Activated B cell treated with CpG ODN at 0.5 μM for 24 hours (primary cell): Measurements from ENCODE around the gene ADAM12. TPM values are rescaled to one million over a fixed set of nuclear protein-coding genes. Genes with fewer than 3 reads are reported as not detected.

ENCODE experiments used
- ATAC-seq: fragments of 200-7000 bp; cut with Tn5 transposase; one replicate; pipeline ENCODE4 v1.10.0; 2021; ENCODE audit warnings: low read depth, mild to moderate bottlenecking, moderate library complexity
- CTCF ChIA-PET: fragments of 350-600 bp; sonication (Branson Sonifier 250); formaldehyde crosslinking; loops from one replicate; lab custom pipeline; 2021; ENCODE audit warnings: antibody characterized with exemption; lab: Charles Lee
- POLR2A ChIA-PET: fragments of 350-600 bp; sonication (Branson Sonifier 250); formaldehyde crosslinking; loops from one replicate; lab custom pipeline; 2021; ENCODE audit warnings: antibody characterized with exemption; lab: Charles Lee
- DNase-seq: peaks from one replicate; pipeline ENCODE4 v3.0.0; 2022
- H3K27ac Mint-ChIP-seq: one replicate; pipeline ENCODE4 v1.8.0; 2020; ENCODE audit warnings: mixed read lengths
- H3K27me3 Mint-ChIP-seq: one replicate; pipeline ENCODE4 v1.8.0; 2021; ENCODE audit warnings: mixed read lengths
- H3K36me3 Mint-ChIP-seq: one replicate; pipeline ENCODE4 v1.8.0; 2021; ENCODE audit warnings: low read depth, mixed read lengths
- H3K4me1 Mint-ChIP-seq: one replicate; pipeline ENCODE4 v1.8.0; 2021; ENCODE audit warnings: mixed read lengths
- H3K4me3 Mint-ChIP-seq: one replicate; pipeline ENCODE4 v1.8.0; 2020; ENCODE audit warnings: mild to moderate bottlenecking, mixed read lengths
- H3K9me3 Mint-ChIP-seq: one replicate; pipeline ENCODE4 v1.8.0; 2020; ENCODE audit warnings: mixed read lengths
- CTCF ChIP-seq: fragments of 200-600 bp; IDR thresholded peaks from one replicate; pipeline ENCODE4 v1.8.0; 2022; ENCODE audit warnings: antibody characterized with exemption, mild to moderate bottlenecking
- intact Hi-C: fragments of 100-400 bp; cut with micrococcal nuclease; formaldehyde crosslinking; loops from one replicate; pipeline ENCODE4 v1.15.1; 2024
- total RNA-seq: library from RNA; stranded (reverse); gene quantifications from 2 replicates; pipeline ENCODE4 v1.2.3, GENCODE V29; 2022

Gene ADAM12
- total RNA-seq, 1 donor from 2014 or later, result 0.84 TPM

GRCh38 chr10:126227762-126228134 lies 160.5 kb downstream of the ADAM12 start:
- H3K4me1 Mint-ChIP-seq, result no peaks in the 10 kb centered on the region
- no peak for TF ChIP-seq CTCF
- ChIA-PET POLR2A (no interaction called here), CTCF (no interaction called here)
- ATAC-seq (no peak), DNase-seq (no peak)
- no peak overlapping the region for H3K4me3 Mint-ChIP-seq
- intact Hi-C loops, result no loop called here
- no peaks in the 10 kb centered on the region for H3K36me3 Mint-ChIP-seq
- no peak overlapping the region for H3K27ac Mint-ChIP-seq
- H3K9me3 Mint-ChIP-seq, result no peaks in the 10 kb centered on the region
- peaks cover 2% of the 10 kb centered on the region for H3K27me3 Mint-ChIP-seq

DNA sequence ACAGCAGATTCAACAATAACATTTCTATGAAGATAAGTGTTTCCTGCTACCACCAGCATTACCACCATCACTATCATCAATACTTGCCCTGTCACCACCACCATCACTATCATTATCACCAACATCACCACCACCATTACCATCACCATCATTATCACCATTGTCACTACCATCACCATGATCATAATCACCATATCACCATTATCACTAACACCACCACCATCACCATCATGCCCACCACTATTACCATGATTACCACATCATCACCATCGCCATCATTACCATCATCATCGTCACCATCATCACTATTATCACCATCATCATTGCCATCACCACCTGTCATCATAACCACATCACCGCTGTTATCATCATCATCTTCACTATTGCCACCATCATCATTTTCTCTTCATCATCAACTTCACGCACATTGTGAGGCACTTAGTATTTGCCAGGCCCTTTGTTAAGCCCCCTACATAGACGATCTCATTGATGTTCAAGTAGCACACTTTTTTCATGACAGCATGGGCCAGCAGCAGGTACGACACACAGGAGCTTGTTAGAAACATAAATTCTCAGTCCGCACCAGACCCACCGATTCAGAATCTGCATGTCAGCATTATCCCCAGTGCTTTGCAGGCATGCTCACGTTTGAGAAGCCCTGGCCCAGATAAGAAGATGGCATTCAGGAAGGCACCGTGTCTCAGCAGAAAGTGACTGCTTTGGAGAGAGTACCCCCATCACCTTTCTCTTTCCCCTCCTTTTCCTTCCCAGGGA lies 161.1 kb downstream of the ADAM12 start:
- no peak for ATAC-seq
- Mint-ChIP-seq H3K27me3 (peaks cover 2% of the 10 kb centered on the region), H3K9me3 (no peaks in the 10 kb centered on the region), H3K27ac (no peak overlapping the region), H3K4me3 (no peak overlapping the region), H3K4me1 (no peaks in the 10 kb centered on the region), H3K36me3 (no peaks in the 10 kb centered on the region)
- intact Hi-C loops, result no loop called here
- TF ChIP-seq CTCF, result no peak
- ChIA-PET POLR2A (no interaction called here), CTCF (no interaction called here)
- DNase-seq, result no peak

DNA sequence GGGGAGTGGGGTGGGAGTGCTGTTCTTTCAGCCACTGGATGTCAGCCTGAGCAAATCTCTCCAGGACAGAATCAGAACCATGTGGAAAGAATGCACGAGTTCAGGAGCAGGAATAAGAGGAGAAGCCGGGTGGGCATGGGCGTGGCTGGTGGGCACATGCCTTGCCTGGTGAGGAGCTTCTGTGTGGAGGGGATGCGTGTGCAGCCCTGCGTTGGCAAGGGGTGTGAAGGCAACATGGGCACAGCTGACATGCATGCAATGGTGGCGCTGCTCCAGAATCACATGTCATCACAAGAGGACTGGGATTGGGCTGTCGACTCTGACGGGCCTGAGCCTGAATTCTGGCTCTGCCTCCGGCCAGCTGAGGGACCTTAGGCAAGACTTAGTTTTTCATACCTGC lies 162.1 kb downstream of the ADAM12 start:
- Mint-ChIP-seq H3K4me1 (no peaks in the 10 kb centered on the region), H3K27me3 (peaks cover 2% of the 10 kb centered on the region), H3K9me3 (no peaks in the 10 kb centered on the region), H3K4me3 (no peak overlapping the region), H3K36me3 (no peaks in the 10 kb centered on the region), H3K27ac (no peak overlapping the region)
- TF ChIP-seq CTCF, result no peak
- ATAC-seq (no peak), DNase-seq (no peak)
- intact Hi-C loops, result no loop called here
- ChIA-PET CTCF (no interaction called here), POLR2A (no interaction called here)

GRCh38 chr10:126225672-126226008 lies 162.6 kb downstream of the ADAM12 start:
- H3K27ac Mint-ChIP-seq, result no peak overlapping the region
- peaks cover 2% of the 10 kb centered on the region for H3K27me3 Mint-ChIP-seq

More at GRCh38 chr10:126225672-126226008, 162.6 kb downstream of the ADAM12 start:
- H3K4me3 Mint-ChIP-seq, result no peak overlapping the region
- DNase-seq (no peak), ATAC-seq (no peak)
- no peak for TF ChIP-seq CTCF
- H3K4me1 Mint-ChIP-seq, result no peaks in the 10 kb centered on the region
- CTCF ChIA-PET, result no interaction called here
- H3K9me3 Mint-ChIP-seq, result no peaks in the 10 kb centered on the region
- POLR2A ChIA-PET, result no interaction called here
- H3K36me3 Mint-ChIP-seq, result no peaks in the 10 kb centered on the region
- intact Hi-C loops, result no loop called here
